ENCODE measurements around the gene HLA-F. TPM values are rescaled to one million over a fixed set of nuclear protein-coding genes. Genes with fewer than 3 reads are reported as not detected.

Gene HLA-F
- total RNA-seq, 1 experiment from 2014 or later: 8.0 TPM

GRCh38 chr6:29709188-29709587 lies 14.0 kb upstream of the HLA-F start:
- Histone ChIP-seq H3K9me3 (no peaks in the 10 kb centered on the region), H3K36me3 (no peaks in the 10 kb centered on the region), H3K4me3 (no peak overlapping the region), H3K27me3 (no peaks in the 10 kb centered on the region; the same call in 1 of the 2 replicates)
- no peak for DNase-seq

DNA sequence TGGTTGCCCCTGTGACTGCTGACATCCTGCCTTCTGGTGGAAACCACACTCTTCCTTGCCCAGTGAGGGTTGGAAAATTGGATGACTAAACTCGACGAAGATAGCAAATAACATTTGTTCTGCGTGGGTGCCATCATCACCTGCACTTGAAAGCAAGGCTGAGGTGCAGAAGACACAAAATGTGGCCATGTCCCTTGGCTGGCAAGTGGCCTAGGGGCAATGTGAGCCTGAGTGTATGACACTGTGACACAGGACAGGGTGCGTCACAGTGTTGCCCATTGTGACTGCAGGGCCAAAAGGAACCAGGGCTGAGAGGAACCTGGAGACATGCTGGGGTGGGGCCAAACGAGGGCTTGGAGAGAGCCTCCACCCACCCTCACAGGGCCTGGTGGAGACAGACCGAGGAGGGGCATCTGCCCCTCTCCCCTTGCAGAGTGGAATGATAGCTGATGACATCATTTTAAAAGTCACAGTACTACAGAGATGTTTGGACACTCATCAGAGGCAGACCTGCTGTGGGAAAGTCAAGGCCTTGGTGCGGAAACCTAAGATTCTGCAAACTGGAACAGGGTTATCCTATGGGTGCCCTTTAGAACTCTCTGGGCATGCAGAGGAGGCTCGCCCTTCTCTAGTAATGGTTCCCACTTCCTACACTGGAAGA lies 12.8 kb upstream of the HLA-F start:
- H3K36me3 ChIP-seq: no peaks in the 10 kb centered on the region
- no peaks in the 10 kb centered on the region; the same call in 1 of the 2 replicates for H3K27me3 ChIP-seq
- DNase-seq: no peak
- no peaks in the 10 kb centered on the region for H3K9me3 ChIP-seq
- no peak overlapping the region for H3K4me3 ChIP-seq

GRCh38 chr6:29720863-29721262 lies 2.4 kb upstream of the HLA-F start:
- Histone ChIP-seq H3K9me3 (no peaks in the 10 kb centered on the region), H3K4me3 (no peak overlapping the region), H3K27me3 (no peaks in the 10 kb centered on the region), H3K36me3 (no peaks in the 10 kb centered on the region)
- DNase-seq: no peak

DNA sequence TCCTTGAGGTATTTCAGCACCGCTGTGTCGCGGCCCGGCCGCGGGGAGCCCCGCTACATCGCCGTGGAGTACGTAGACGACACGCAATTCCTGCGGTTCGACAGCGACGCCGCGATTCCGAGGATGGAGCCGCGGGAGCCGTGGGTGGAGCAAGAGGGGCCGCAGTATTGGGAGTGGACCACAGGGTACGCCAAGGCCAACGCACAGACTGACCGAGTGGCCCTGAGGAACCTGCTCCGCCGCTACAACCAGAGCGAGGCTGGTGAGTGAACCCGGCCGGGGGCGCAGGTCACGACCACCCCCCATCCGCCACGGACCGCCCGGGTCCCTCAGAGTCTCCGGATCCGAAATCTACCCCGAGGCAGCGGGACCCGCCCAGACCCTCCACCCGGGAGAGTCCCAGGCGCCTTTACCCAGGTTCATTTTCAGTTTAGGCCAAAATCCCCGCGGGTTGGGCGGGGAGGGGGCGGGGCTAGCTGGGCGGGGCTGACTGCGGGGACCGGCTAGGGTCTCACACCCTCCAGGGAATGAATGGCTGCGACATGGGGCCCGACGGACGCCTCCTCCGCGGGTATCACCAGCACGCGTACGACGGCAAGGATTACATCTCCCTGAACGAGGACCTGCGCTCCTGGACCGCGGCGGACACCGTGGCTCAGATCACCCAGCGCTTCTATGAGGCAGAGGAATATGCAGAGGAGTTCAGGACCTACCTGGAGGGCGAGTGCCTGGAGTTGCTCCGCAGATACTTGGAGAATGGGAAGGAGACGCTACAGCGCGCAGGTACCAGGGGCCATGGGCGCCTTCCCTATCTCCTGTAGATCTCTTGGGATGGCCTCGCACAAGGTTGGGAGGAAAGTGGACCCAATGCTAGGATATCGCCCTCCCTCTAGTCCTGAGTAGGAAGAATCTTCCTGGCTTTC lies 693 bp downstream of the HLA-F start:
- Histone ChIP-seq H3K9me3 (no peaks in the 10 kb centered on the region), H3K4me3 (peak overlapping the region; percentile 69), H3K36me3 (no peaks in the 10 kb centered on the region), H3K27me3 (no peaks in the 10 kb centered on the region)
- DNase-seq: no peak

- Histone ChIP-seq H3K27me3 (no peaks in the 10 kb centered on the region), H3K9me3 (no peaks in the 10 kb centered on the region), H3K36me3 (no peaks in the 10 kb centered on the region), H3K4me3 (no peak overlapping the region)
- DNase-seq: no peak
Measured at GRCh38 chr6:29724937-29725869, 2.0 kb downstream of the HLA-F start.

DNA sequence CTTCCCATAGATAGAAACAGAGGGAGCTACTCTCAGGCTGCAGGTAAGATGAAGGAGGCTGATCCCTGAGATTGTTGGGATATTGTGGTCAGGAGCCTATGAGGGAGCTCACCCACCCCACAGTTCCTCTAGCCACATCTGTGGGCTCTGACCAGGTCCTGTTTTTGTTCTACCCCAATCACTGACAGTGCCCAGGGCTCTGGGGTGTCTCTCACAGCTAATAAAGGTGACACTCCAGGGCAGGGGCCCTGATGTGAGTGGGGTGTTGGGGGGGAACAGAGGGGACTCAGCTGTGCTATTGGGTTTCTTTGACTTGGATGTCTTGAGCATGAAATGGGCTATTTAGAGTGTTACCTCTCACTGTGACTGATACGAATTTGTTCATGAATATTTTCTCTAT lies 2.8 kb downstream of the HLA-F start:
- Histone ChIP-seq H3K36me3 (no peaks in the 10 kb centered on the region), H3K27me3 (no peaks in the 10 kb centered on the region), H3K9me3 (no peaks in the 10 kb centered on the region), H3K4me3 (no peak overlapping the region)
- no peak for DNase-seq

GRCh38 chr6:29726571-29727194 lies 3.4 kb downstream of the HLA-F start:
- DNase-seq: no peak
- H3K27me3 ChIP-seq: no peaks in the 10 kb centered on the region
- H3K9me3 ChIP-seq: no peaks in the 10 kb centered on the region
- no peaks in the 10 kb centered on the region for H3K36me3 ChIP-seq
- no peak overlapping the region for H3K4me3 ChIP-seq

DNA sequence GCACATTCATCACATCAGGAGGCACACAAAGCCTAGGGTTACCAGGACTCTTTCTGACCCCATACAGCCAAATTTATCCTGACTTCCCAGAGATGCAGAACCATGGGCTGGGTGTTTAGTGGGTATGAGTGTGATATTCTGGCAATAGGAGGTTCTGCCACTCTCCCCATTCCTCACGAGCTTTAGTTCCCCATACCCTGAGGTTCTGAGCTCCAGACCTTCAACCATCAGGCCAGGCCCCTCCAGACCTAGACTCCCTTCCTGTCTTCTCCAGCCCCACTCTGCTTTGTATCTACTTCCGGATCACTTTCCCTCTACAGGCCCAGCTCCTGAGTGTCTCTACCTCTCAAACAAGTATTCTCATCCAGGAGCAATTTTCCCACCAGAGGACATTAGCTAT lies 4.4 kb downstream of the HLA-F start:
- no peaks in the 10 kb centered on the region for H3K9me3 ChIP-seq
- no peaks in the 10 kb centered on the region for H3K36me3 ChIP-seq
- H3K4me3 ChIP-seq: no peak overlapping the region
- no peak for DNase-seq
- no peaks in the 10 kb centered on the region for H3K27me3 ChIP-seq

- no peaks in the 10 kb centered on the region for H3K27me3 ChIP-seq
- H3K9me3 ChIP-seq: no peaks in the 10 kb centered on the region
- no peak for DNase-seq
- no peak overlapping the region for H3K4me3 ChIP-seq
- no peaks in the 10 kb centered on the region for H3K36me3 ChIP-seq
Measured at GRCh38 chr6:29728173-29728874, 5.1 kb downstream of the HLA-F start.

DNA sequence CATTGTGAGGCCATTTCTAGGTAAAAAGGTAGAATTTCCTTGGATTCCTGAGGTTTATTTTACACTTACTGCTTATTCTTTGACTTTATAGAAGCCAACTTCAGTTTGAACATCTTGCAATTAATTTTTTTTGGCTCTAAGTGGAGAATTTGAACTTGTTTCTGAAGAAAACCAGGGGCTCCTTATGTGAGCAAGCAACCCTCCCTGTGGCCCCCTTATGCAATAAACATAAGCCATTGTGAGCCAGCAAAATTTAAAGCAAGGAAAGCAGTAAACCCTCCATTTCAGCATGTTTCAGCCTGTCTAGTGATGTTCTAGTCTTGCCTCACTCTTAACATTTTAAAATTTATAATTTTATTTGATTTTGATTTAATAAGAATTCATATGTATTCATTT lies 5.6 kb downstream of the HLA-F start:
- no peaks in the 10 kb centered on the region for H3K36me3 ChIP-seq
- DNase-seq: no peak
- no peaks in the 10 kb centered on the region for H3K27me3 ChIP-seq
- H3K4me3 ChIP-seq: no peak overlapping the region
- H3K9me3 ChIP-seq: no peaks in the 10 kb centered on the region

- Histone ChIP-seq H3K4me3 (no peak overlapping the region), H3K36me3 (no peaks in the 10 kb centered on the region)
- no peak for DNase-seq
Measured at GRCh38 chr6:29729774-29730328, 6.6 kb downstream of the HLA-F start.

GRCh38 chr6:29730575-29731126 lies 7.4 kb downstream of the HLA-F start:
- Histone ChIP-seq H3K4me3 (no peak overlapping the region), H3K27me3 (no peaks in the 10 kb centered on the region), H3K36me3 (no peaks in the 10 kb centered on the region), H3K9me3 (no peaks in the 10 kb centered on the region)
- no peak for DNase-seq

More at GRCh38 chr6:29729774-29730328, 6.6 kb downstream of the HLA-F start:
- H3K9me3 ChIP-seq: no peaks in the 10 kb centered on the region
- no peaks in the 10 kb centered on the region for H3K27me3 ChIP-seq

- no peaks in the 10 kb centered on the region for H3K9me3 ChIP-seq
- no peak for DNase-seq
- no peak overlapping the region for H3K4me3 ChIP-seq
- no peaks in the 10 kb centered on the region for H3K27me3 ChIP-seq
- no peaks in the 10 kb centered on the region for H3K36me3 ChIP-seq
Measured at GRCh38 chr6:29731281-29731680, 8.0 kb downstream of the HLA-F start.

- H3K27me3 ChIP-seq: no peaks in the 10 kb centered on the region
- no peaks in the 10 kb centered on the region for H3K36me3 ChIP-seq
- no peak overlapping the region for H3K4me3 ChIP-seq
- DNase-seq: no peak
- H3K9me3 ChIP-seq: no peaks in the 10 kb centered on the region
Measured at GRCh38 chr6:29733057-29733456, 9.8 kb downstream of the HLA-F start.
